H1 (cell line): ENCODE data around the gene RNF6. TPM values are rescaled to one million over a fixed set of nuclear protein-coding genes. Genes with fewer than 3 reads are reported as not detected.

Experiments used
- CTCF ChIA-PET: fragments of 300-600 bp; sonication (Branson Sonifier 250); formaldehyde crosslinking; loops from one replicate; lab custom pipeline; 2021; ENCODE audit not compliant: partially characterized antibody; lab: Charles Lee
- POLR2A ChIA-PET: fragments of 300-600 bp; sonication (Branson Sonifier 250); formaldehyde crosslinking; loops from one replicate; lab custom pipeline; 2021; ENCODE audit warnings: inconsistent platforms; ENCODE audit not compliant: partially characterized antibody; lab: Charles Lee
- DNase-seq, 2 experiments: peaks; one replicate each; pipeline versions ENCODE4 v3.0.0 to v3.0.0-alpha.2; 2010 to 2022; ENCODE audit warnings: low spot score in 2 of 2, low read depth in 1 of 2, mixed read lengths in 1 of 2
- FAIRE-seq: peaks from 2 replicates; lab custom pipeline; 2011; peaks lifted over from hg19 to GRCh38; lab: Jason Lieb, UNC
- H2AFZ ChIP-seq: 2 replicates; pipeline ENCODE4 v1.8.1; 2012; ENCODE audit warnings: low read length, inconsistent platforms
- H2AK5ac ChIP-seq: 2 replicates; pipeline ENCODE4 v1.6.1; 2013; ENCODE audit warnings: low read depth, low read length
- H2BK120ac ChIP-seq: replicated peaks from 2 replicates; pipeline ENCODE3; 2013; ENCODE audit warnings: low read depth, low read length, inconsistent platforms
- H2BK12ac ChIP-seq: 2 replicates; pipeline ENCODE4 v1.6.1; 2013; ENCODE audit warnings: low read depth, low read length
- H2BK15ac ChIP-seq: 2 replicates; pipeline ENCODE4 v1.6.1; 2013; ENCODE audit warnings: low read length
- H2BK20ac ChIP-seq: 2 replicates; pipeline ENCODE4 v1.6.1; 2013; ENCODE audit warnings: low read length
- H2BK5ac ChIP-seq: 2 replicates; pipeline ENCODE4 v1.6.1; 2013; ENCODE audit warnings: low read depth, low read length
- H3K14ac ChIP-seq: 2 replicates; pipeline ENCODE4 v1.6.1; 2013; ENCODE audit warnings: inconsistent platforms; ENCODE audit not compliant: insufficient read length
- H3K18ac ChIP-seq: 2 replicates; pipeline ENCODE4 v1.6.1; 2013; ENCODE audit warnings: low read length; ENCODE audit errors: extremely low read depth
- H3K23ac ChIP-seq: 2 replicates; pipeline ENCODE4 v1.6.1; 2013; ENCODE audit warnings: inconsistent platforms; ENCODE audit not compliant: insufficient read length
- H3K23me2 ChIP-seq: 2 replicates; pipeline ENCODE4 v1.6.1; 2013; ENCODE audit warnings: low read depth, low read length
- H3K27ac ChIP-seq: 2 replicates; pipeline ENCODE4 v1.6.1; 2011; ENCODE audit warnings: low read depth, low read length, inconsistent platforms
- H3K27me3 ChIP-seq, 4 experiments: replicated peaks in 1 of 4; 1 replicate in 1 of 4; 2 replicates in 3 of 4; pipeline versions ENCODE4 v1.6.1 to v1.8.1; 2011 to 2013; ENCODE audit warnings: low read length in 3 of 4, mild to moderate bottlenecking in 3 of 4, inconsistent platforms in 2 of 4, mixed read lengths in 2 of 4, moderate library complexity in 1 of 4; ENCODE audit not compliant: control insufficient read depth in 3 of 4, insufficient read depth in 3 of 4; ENCODE audit errors: extremely low read depth in 1 of 4
- H3K36me3 ChIP-seq, 4 experiments: 2 replicates each; pipeline versions ENCODE4 v1.6.1 to v1.8.1; 2011 to 2013; ENCODE audit warnings: mild to moderate bottlenecking in 4 of 4, low read length in 3 of 4, moderate library complexity in 2 of 4, control low read depth in 1 of 4, inconsistent platforms in 1 of 4; ENCODE audit not compliant: insufficient read depth in 4 of 4, control insufficient read depth in 2 of 4
- H3K4ac ChIP-seq: replicated peaks from 2 replicates; pipeline ENCODE3; 2013; ENCODE audit warnings: low read length, low read depth, mixed read lengths, inconsistent platforms; ENCODE audit not compliant: insufficient read length
- H3K4me1 ChIP-seq, 4 experiments: replicated peaks in 1 of 4; 1 replicate in 1 of 4; 2 replicates in 3 of 4; pipeline versions ENCODE4 v1.6.1 to v1.8.1; 2011 to 2013; ENCODE audit warnings: low read length in 3 of 4, inconsistent platforms in 2 of 4, mixed read lengths in 1 of 4; ENCODE audit not compliant: insufficient read depth in 4 of 4, control insufficient read depth in 3 of 4
- H3K4me2 ChIP-seq, 2 experiments: 2 replicates each; pipeline versions ENCODE4 v1.6.1 to v1.8.1; 2011 to 2013; ENCODE audit warnings: low read depth in 2 of 2, low read length in 2 of 2, control low read depth in 1 of 2, inconsistent platforms in 1 of 2, mild to moderate bottlenecking in 1 of 2; ENCODE audit not compliant: insufficient read depth in 1 of 2
- H3K4me3 ChIP-seq, 4 experiments: fragments of 200-600, 300-600 bp in 1 of 4; sonication (generic), shearing (Covaris generic), sonication (Bioruptor Twin) in 1 of 4; 2 replicates each; pipeline versions ENCODE4 v1.5.1 to v1.8.1; 2011 to 2016; ENCODE audit warnings: low read length in 4 of 4, low read depth in 3 of 4, control low read depth in 2 of 4, inconsistent platforms in 2 of 4, mild to moderate bottlenecking in 2 of 4, mixed read lengths in 1 of 4, moderate library complexity in 1 of 4; ENCODE audit not compliant: insufficient read depth in 2 of 4; ENCODE audit errors: extremely low read depth in 1 of 4
- H3K56ac ChIP-seq: replicated peaks from 2 replicates; pipeline ENCODE3; 2013; ENCODE audit warnings: low read depth, mild to moderate bottlenecking, mixed read lengths, low read length, inconsistent platforms; ENCODE audit not compliant: insufficient read length
- H3K79me1 ChIP-seq: 2 replicates; pipeline ENCODE4 v1.6.1; 2013; ENCODE audit warnings: low read depth, low read length, control low read depth
- H3K79me2 ChIP-seq, 2 experiments: 2 replicates each; pipeline versions ENCODE4 v1.6.1 to v1.8.1; 2012 to 2013; ENCODE audit warnings: low read length in 2 of 2, mild to moderate bottlenecking in 2 of 2, inconsistent platforms in 1 of 2; ENCODE audit not compliant: insufficient read depth in 2 of 2, control insufficient read depth in 1 of 2
- H3K9ac ChIP-seq, 4 experiments: replicated peaks in 1 of 4; 1 replicate in 1 of 4; 2 replicates in 3 of 4; pipeline versions ENCODE4 v1.6.1 to v1.8.1; 2011 to 2013; ENCODE audit warnings: low read depth in 3 of 4, low read length in 3 of 4, control low read depth in 2 of 4, mild to moderate bottlenecking in 2 of 4, moderate library complexity in 2 of 4, inconsistent platforms in 1 of 4; ENCODE audit errors: extremely low read depth in 1 of 4
- H3K9me3 ChIP-seq, 2 experiments: 2 replicates each; pipeline versions ENCODE4 v1.6.1 to v1.8.1; 2012 to 2013; ENCODE audit warnings: mild to moderate bottlenecking in 2 of 2, moderate library complexity in 2 of 2, control low read depth in 1 of 2, inconsistent platforms in 1 of 2, low read depth in 1 of 2, low read length in 1 of 2, mixed read lengths in 1 of 2; ENCODE audit not compliant: insufficient read depth in 2 of 2
- H4K20me1 ChIP-seq, 2 experiments: replicated peaks in 1 of 2; 2 replicates each; pipeline versions ENCODE3 to v1.8.1; 2011 to 2013; ENCODE audit warnings: inconsistent platforms in 2 of 2, low read length in 2 of 2, mild to moderate bottlenecking in 1 of 2; ENCODE audit not compliant: insufficient read depth in 2 of 2, control insufficient read depth in 1 of 2
- H4K5ac ChIP-seq: 2 replicates; pipeline ENCODE4 v1.6.1; 2013; ENCODE audit warnings: low read length, low read depth, mixed read lengths, inconsistent platforms; ENCODE audit not compliant: insufficient read length
- H4K8ac ChIP-seq: 2 replicates; pipeline ENCODE4 v1.8.0; 2013; ENCODE audit warnings: mild to moderate bottlenecking, moderate library complexity, low read length, inconsistent platforms; ENCODE audit not compliant: insufficient read depth; ENCODE audit errors: extremely low read depth
- H4K91ac ChIP-seq: replicated peaks from 2 replicates; pipeline ENCODE3; 2013; ENCODE audit warnings: low read length, mixed read lengths, inconsistent platforms; ENCODE audit not compliant: insufficient read length
- USF2 ChIP-seq: IDR thresholded peaks from 2 replicates; pipeline ENCODE4 v1.6.1; 2011; ENCODE audit warnings: low read length, improper control_type of control experiment
- WGBS, 2 experiments: shearing (Covaris generic) in 1 of 2; methylation state at CpG; one replicate each; pipeline versions ENCODE4 v1.1.6 to v1.1.7; 2013 to 2015; ENCODE audit warnings: low lambda C conversion rate in 2 of 2, mixed read lengths in 2 of 2, inconsistent platforms in 1 of 2, low coverage in 1 of 2, missing lambda C conversion rate in 1 of 2; ENCODE audit not compliant: insufficient replicate concordance in 2 of 2, insufficient coverage in 1 of 2, insufficient read length in 1 of 2; ENCODE audit errors: extremely low coverage in 1 of 2, missing lambda C conversion rate in 1 of 2; 5-methylcytosine and 5-hydroxymethylcytosine counted together
- polyA plus RNA-seq, 7 experiments: library from polyadenylated mRNA; depleted of rRNA in 3 of 7; stranded (reverse) in 5 of 7; unstranded in 2 of 7; fragments of >200 nt in 5 of 7; fragments of 200-250 nt in 2 of 7; gene quantifications; 1 replicate in 5 of 7; 2 replicates in 1 of 7; 4 replicates in 1 of 7; pipeline versions ENCODE4 v1.2.1 to v1.2.3, GENCODE V29; 2011 to 2013; ENCODE audit warnings: missing spikeins in 2 of 7, mixed read lengths in 2 of 7
- total RNA-seq: library from RNA; stranded (reverse); fragmentation: NEBNext Ultra II Directional; extraction: Animal tissue kit (Norgen Biotek cat#: 25700); gene quantifications from 2 replicates; pipeline ENCODE4 v1.2.1, GENCODE V29; 2021
- TF ChIP-seq, protein P1 (sequence below): IDR thresholded peaks from 2 replicates; pipeline ENCODE4 v1.6.1; 2012; ENCODE audit warnings: low read length, inconsistent platforms

The RNF6 gene
- total and polyA plus RNA-seq, 2 of the 8 experiments (the other 6 are each of a cell fraction or from before 2014, with no cell fraction given): 4.0 to 13.8 TPM

DNA sequence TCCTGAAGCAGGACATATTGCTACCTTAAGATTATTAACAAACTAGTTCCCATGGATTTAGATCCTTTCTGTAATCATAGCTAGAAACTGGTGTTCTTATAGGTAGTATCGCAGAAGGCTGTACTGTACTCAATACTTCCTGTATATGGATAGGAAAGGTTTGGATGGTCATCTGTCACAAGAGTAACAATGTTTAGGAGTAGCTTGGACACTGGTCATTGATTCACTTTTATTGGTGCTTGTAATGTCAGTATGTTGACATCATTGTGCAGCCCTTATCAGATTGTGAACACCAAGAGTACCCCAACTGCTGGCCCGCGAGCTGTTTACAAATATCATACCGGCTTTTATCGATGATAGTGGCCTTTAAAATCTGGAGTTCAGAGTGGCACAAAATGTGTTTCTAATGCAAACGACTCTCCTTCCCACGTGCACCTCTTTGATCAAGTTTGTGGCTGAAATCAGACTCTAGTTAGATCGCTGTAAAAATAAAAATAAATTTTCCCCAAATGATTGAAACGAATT, 31.2 kb upstream of the RNF6 start:
- Histone ChIP-seq H3K18ac (no peak overlapping the region), H4K91ac (no peak overlapping the region), H3K27me3 (no peaks in the 10 kb centered on the region), H2AFZ (peak overlapping the region; percentile 100), H4K8ac (no peak overlapping the region), H3K27ac (no peak overlapping the region; the same call in 1 of the 2 replicates), H3K4me3 (peak overlapping the region; percentile 89 to 93 (median 89)), H2BK5ac (no peak overlapping the region; the same call in 1 of the 2 replicates), H2BK120ac (no peak overlapping the region), H3K56ac (no peak overlapping the region), H3K14ac (no peak overlapping the region), H2AK5ac (no peak overlapping the region), H2BK15ac (no peak overlapping the region), H3K4me1 (peaks cover 0 to 3% (median 0%) of the 10 kb centered on the region in 4 experiments; a peak in 1 of 7 replicates), H4K20me1 (peaks cover 3 to 5% of the 10 kb centered on the region in 2 experiments), H4K5ac (peak overlapping the region; percentile 33), H3K4ac (no peak overlapping the region), H2BK20ac (no peak overlapping the region), H3K23me2 (peaks cover 7% of the 10 kb centered on the region; the same call in 1 of the 2 replicates), H3K23ac (no peak overlapping the region), H3K9ac (peak overlapping the region in 1 of 4 experiments; percentile 51; a peak in 2 of 7 replicates), H3K79me1 (no peaks in the 10 kb centered on the region), H2BK12ac (no peak overlapping the region), H3K9me3 (no peaks in the 10 kb centered on the region), H3K79me2 (peaks cover 0 to 38% of the 10 kb centered on the region in 2 experiments; a peak in 3 of 4 replicates), H3K4me2 (peak overlapping the region; percentile 61 to 84), H3K36me3 (no peaks in the 10 kb centered on the region)
- 49% methylated on average over 9 of the region's 9 CpGs; no CpG with 5 or more reads in 1 of the 2 experiments for WGBS, 2 experiments
- CTCF ChIA-PET: no interaction called here
- DNase-seq (no peak), FAIRE-seq (no peak)
- no peak for TF ChIP-seq USF2
- TF ChIP-seq, protein P1, sequence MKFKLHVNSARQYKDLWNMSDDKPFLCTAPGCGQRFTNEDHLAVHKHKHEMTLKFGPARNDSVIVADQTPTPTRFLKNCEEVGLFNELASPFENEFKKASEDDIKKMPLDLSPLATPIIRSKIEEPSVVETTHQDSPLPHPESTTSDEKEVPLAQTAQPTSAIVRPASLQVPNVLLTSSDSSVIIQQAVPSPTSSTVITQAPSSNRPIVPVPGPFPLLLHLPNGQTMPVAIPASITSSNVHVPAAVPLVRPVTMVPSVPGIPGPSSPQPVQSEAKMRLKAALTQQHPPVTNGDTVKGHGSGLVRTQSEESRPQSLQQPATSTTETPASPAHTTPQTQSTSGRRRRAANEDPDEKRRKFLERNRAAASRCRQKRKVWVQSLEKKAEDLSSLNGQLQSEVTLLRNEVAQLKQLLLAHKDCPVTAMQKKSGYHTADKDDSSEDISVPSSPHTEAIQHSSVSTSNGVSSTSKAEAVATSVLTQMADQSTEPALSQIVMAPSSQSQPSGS: no peak
- POLR2A ChIA-PET: no interaction called here
